A549 (cell line): ENCODE measurements around the gene SMO. TPM values are rescaled to one million over a fixed set of nuclear protein-coding genes. Genes with fewer than 3 reads are reported as not detected.

Experiments used
- ATAC-seq, 2 experiments: fragments of 200-7000 bp in 1 of 2; fragments of >200 bp in 1 of 2; cut with Nextera tagmentation in 1 of 2; cut with Tn5 transposase in 1 of 2; 3 replicates each; pipeline versions ENCODE4 v1.8.0 to v1.9.1; 2018 to 2020; ENCODE audit warnings: mild to moderate bottlenecking in 1 of 2, moderate library complexity in 1 of 2
- CTCF ChIA-PET: fragments of 300-600 bp; sonication (Branson Sonifier 250); formaldehyde crosslinking; extraction: SDS; loops from one replicate; lab custom pipeline; 2021; ENCODE audit warnings: antibody characterized with exemption, inconsistent platforms; lab: Yijun Ruan, JAX
- POLR2A ChIA-PET: fragments of 350-600 bp; formaldehyde crosslinking; extraction: SDS; loops from one replicate; lab custom pipeline; 2021; ENCODE audit warnings: antibody characterized with exemption, inconsistent platforms; lab: Yijun Ruan, JAX
- DNase-seq, 2 experiments: peaks; one replicate each; pipeline versions ENCODE4 v3.0.0 to v3.0.0-alpha.2; 2011 to 2016; ENCODE audit warnings: low read depth in 1 of 2, low spot score in 1 of 2
- FAIRE-seq: peaks from 2 replicates; lab custom pipeline; 2011; peaks lifted over from hg19 to GRCh38; lab: Jason Lieb, UNC
- H3K27ac ChIP-seq, 2 experiments: fragments of >200 bp; sonication (Bioruptor Twin); formaldehyde crosslinking; 3 replicates each; pipeline ENCODE4 v1.5.1; 2016 to 2017
- H3K4me1 ChIP-seq: fragments of >200 bp; sonication (Bioruptor Twin); formaldehyde crosslinking; 3 replicates; pipeline ENCODE4 v1.6.1; 2016
- H3K4me2 ChIP-seq: fragments of >200 bp; sonication (Bioruptor Twin); formaldehyde crosslinking; 3 replicates; pipeline ENCODE4 v1.6.1; 2016
- H3K4me3 ChIP-seq: fragments of >200 bp; sonication (Bioruptor Twin); formaldehyde crosslinking; 3 replicates; pipeline ENCODE4 v1.5.1; 2016
- H3K9me3 ChIP-seq: fragments of >200 bp; sonication (Bioruptor Twin); formaldehyde crosslinking; 3 replicates; pipeline ENCODE4 v1.6.1; 2016
- CEBPB ChIP-seq, 2 experiments: fragments of >200 bp in 1 of 2; sonication (Bioruptor Twin) in 1 of 2; formaldehyde crosslinking in 1 of 2; IDR thresholded peaks; 2 replicates each; pipeline ENCODE4 v1.6.1; 2012 to 2016
- EP300 ChIP-seq, 2 experiments: fragments of >200 bp; sonication (Bioruptor Twin); formaldehyde crosslinking; IDR thresholded peaks; 2 replicates in 1 of 2; 3 replicates in 1 of 2; pipeline ENCODE4 v1.6.1; 2016 to 2017
- GATA3 ChIP-seq: IDR thresholded peaks from 2 replicates; pipeline ENCODE4 v1.6.1; 2012; ENCODE audit warnings: borderline replicate concordance
- HOXB13 ChIP-seq: fragments of 250-450 bp; sonication (Bioruptor Pico); IDR thresholded peaks from 2 replicates; pipeline ENCODE4 v1.5.0; 2020; ENCODE audit warnings: low read depth, mild to moderate bottlenecking, moderate library complexity
- HOXB5 ChIP-seq: fragments of 250-450 bp; sonication (Bioruptor Pico); IDR thresholded peaks from 2 replicates; pipeline ENCODE4 v1.5.0; 2020; ENCODE audit warnings: mild to moderate bottlenecking, moderate library complexity
- JUN ChIP-seq, 2 experiments: fragments of >200 bp; sonication (Bioruptor Twin); formaldehyde crosslinking; IDR thresholded peaks; 2 replicates in 1 of 2; 3 replicates in 1 of 2; pipeline ENCODE4 v1.6.1; 2016 to 2017
- JUNB ChIP-seq: fragments of >200 bp; sonication (Bioruptor Twin); formaldehyde crosslinking; IDR thresholded peaks from 2 replicates; pipeline ENCODE4 v1.6.1; 2016
- KDM5A ChIP-seq: fragments of 200-600 bp; sonication (generic); IDR thresholded peaks from 2 replicates; pipeline ENCODE4 v1.6.1; 2016; ENCODE audit warnings: antibody characterized with exemption, mild to moderate bottlenecking
- MAFK ChIP-seq: fragments of 450-650 bp; IDR thresholded peaks from 2 replicates; pipeline ENCODE4 v1.6.1; 2014; ENCODE audit not compliant: partially characterized antibody
- MAZ ChIP-seq: fragments of 150-350 bp; IDR thresholded peaks from 2 replicates; pipeline ENCODE4 v1.6.1; 2014; ENCODE audit warnings: antibody characterized with exemption, low read depth, low read length, borderline replicate concordance
- MYC ChIP-seq: IDR thresholded peaks from 2 replicates; pipeline ENCODE4 v1.6.1; 2012; ENCODE audit warnings: mild to moderate bottlenecking, inconsistent platforms, low read length, improper control_type of control experiment, borderline replicate concordance
- NFE2L2 ChIP-seq: fragments of 150-350 bp; conservative IDR thresholded peaks from 2 replicates; pipeline ENCODE4 v1.6.1; 2014; ENCODE audit warnings: low read length
- NPAS2 ChIP-seq: fragments of 250-450 bp; sonication (Bioruptor Pico); IDR thresholded peaks from 2 replicates; pipeline ENCODE4 v1.8.0; 2022; ENCODE audit warnings: mild to moderate bottlenecking, moderate library complexity, borderline replicate concordance
- RAD21 ChIP-seq, 2 experiments: fragments of >200 bp in 1 of 2; sonication (Bioruptor Twin) in 1 of 2; formaldehyde crosslinking in 1 of 2; IDR thresholded peaks in 1 of 2; conservative IDR thresholded peaks in 1 of 2; 2 replicates in 1 of 2; 3 replicates in 1 of 2; pipeline ENCODE4 v1.6.1; 2012 to 2018; ENCODE audit warnings: inconsistent platforms in 1 of 2
- SMC3 ChIP-seq: fragments of >200 bp; sonication (Bioruptor Twin); formaldehyde crosslinking; IDR thresholded peaks from 3 replicates; pipeline ENCODE4 v1.6.1; 2018; ENCODE audit warnings: inconsistent platforms
- TFCP2L1 ChIP-seq: fragments of 250-450 bp; sonication (Bioruptor Pico); IDR thresholded peaks from 2 replicates; pipeline ENCODE4 v1.5.0; 2021; ENCODE audit warnings: mild to moderate bottlenecking
- TP53 ChIP-seq: fragments of 250-450 bp; sonication (Bioruptor Pico); IDR thresholded peaks from 2 replicates; pipeline ENCODE4 v1.5.0; 2021; ENCODE audit warnings: mild to moderate bottlenecking, moderate library complexity
- ZFP36 ChIP-seq: fragments of 450-650 bp; IDR thresholded peaks from 2 replicates; pipeline ENCODE4 v1.6.1; 2014; ENCODE audit warnings: borderline replicate concordance; ENCODE audit not compliant: partially characterized antibody
- WGBS: methylation state at CpG from one replicate; pipeline ENCODE4 v1.1.6; 2017; ENCODE audit errors: missing lambda C conversion rate; 5-methylcytosine and 5-hydroxymethylcytosine counted together
- polyA plus RNA-seq, 4 experiments: library from polyadenylated mRNA; depleted of rRNA in 3 of 4; stranded (reverse); fragments of >200 nt; fragmentation: RNase III in 1 of 4; extraction: RNeasy Plus Mini Kit Qiagen cat#74134 plus additional on column Dnase treatment in 1 of 4; gene quantifications; 2 replicates in 3 of 4; 3 replicates in 1 of 4; pipeline ENCODE4 v1.2.3, GENCODE V29; 2011 to 2017
- TF ChIP-seq, protein P1 (sequence below): fragments of 250-450 bp; sonication (Bioruptor Pico); IDR thresholded peaks from 2 replicates; pipeline ENCODE4 v1.5.0; 2021; ENCODE audit warnings: mild to moderate bottlenecking, moderate library complexity, borderline replicate concordance
- TF ChIP-seq, protein P2 (sequence below): fragments of 200-600 bp; sonication (generic); IDR thresholded peaks from 2 replicates; pipeline ENCODE4 v1.6.1; 2016; ENCODE audit warnings: antibody characterized with exemption, mild to moderate bottlenecking, moderate library complexity
- TF ChIP-seq, protein P3 (sequence below): IDR thresholded peaks from 2 replicates; pipeline ENCODE4 v1.6.1; 2012
- TF ChIP-seq, protein P4 (sequence below): IDR thresholded peaks from 2 replicates; pipeline ENCODE4 v1.6.1; 2012; ENCODE audit warnings: low read depth, borderline replicate concordance

The SMO gene
- polyA plus RNA-seq, 2 of the 4 experiments (the other 2 are of a cell fraction): 11.8 to 18.3 TPM

DNA sequence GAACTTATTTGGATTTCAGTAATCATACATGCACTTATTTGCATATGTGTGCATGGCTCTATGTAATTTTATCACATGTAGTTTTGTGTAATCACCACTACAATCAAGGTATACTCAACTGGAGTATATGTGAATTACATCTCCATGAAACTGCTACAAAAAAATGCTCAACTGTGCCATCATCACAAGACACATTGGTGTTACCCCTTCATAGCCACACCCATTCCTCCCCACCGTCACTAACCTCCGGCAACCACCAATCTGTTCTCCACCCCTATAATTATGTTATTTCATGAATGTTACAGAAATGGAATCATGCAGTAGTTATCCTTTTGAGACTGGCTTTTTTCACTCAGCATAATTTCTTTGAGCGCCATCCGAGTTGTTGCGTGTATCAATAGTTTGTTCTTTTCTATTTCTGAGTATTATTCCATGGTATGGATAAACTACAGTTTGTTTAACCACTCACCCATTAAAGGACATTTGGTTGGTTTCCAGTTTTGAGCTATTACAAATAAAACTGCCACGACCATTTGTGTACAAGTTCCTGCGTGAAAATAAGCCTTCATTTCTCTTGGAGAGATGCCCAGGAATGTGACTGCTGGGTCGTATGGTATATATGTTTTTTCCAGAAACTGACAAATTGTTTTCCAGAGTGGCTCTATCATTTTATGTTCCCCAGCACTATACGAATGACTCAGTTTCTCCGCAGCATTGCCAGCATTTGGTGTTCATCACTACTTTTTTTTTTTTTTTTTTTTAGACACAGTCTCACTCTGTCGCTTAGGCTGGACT, 11.3 kb upstream of the SMO start:
- TF ChIP-seq HOXB13: no peak
- TF ChIP-seq, protein P1, sequence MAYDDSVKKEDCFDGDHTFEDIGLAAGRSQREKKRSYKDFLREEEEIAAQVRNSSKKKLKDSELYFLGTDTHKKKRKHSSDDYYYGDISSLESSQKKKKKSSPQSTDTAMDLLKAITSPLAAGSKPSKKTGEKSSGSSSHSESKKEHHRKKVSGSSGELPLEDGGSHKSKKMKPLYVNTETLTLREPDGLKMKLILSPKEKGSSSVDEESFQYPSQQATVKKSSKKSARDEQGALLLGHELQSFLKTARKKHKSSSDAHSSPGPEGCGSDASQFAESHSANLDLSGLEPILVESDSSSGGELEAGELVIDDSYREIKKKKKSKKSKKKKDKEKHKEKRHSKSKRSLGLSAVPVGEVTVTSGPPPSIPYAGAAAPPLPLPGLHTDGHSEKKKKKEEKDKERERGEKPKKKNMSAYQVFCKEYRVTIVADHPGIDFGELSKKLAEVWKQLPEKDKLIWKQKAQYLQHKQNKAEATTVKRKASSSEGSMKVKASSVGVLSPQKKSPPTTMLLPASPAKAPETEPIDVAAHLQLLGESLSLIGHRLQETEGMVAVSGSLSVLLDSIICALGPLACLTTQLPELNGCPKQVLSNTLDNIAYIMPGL (CRISPR knock-in tag): no peak
- TF ChIP-seq, protein P2, sequence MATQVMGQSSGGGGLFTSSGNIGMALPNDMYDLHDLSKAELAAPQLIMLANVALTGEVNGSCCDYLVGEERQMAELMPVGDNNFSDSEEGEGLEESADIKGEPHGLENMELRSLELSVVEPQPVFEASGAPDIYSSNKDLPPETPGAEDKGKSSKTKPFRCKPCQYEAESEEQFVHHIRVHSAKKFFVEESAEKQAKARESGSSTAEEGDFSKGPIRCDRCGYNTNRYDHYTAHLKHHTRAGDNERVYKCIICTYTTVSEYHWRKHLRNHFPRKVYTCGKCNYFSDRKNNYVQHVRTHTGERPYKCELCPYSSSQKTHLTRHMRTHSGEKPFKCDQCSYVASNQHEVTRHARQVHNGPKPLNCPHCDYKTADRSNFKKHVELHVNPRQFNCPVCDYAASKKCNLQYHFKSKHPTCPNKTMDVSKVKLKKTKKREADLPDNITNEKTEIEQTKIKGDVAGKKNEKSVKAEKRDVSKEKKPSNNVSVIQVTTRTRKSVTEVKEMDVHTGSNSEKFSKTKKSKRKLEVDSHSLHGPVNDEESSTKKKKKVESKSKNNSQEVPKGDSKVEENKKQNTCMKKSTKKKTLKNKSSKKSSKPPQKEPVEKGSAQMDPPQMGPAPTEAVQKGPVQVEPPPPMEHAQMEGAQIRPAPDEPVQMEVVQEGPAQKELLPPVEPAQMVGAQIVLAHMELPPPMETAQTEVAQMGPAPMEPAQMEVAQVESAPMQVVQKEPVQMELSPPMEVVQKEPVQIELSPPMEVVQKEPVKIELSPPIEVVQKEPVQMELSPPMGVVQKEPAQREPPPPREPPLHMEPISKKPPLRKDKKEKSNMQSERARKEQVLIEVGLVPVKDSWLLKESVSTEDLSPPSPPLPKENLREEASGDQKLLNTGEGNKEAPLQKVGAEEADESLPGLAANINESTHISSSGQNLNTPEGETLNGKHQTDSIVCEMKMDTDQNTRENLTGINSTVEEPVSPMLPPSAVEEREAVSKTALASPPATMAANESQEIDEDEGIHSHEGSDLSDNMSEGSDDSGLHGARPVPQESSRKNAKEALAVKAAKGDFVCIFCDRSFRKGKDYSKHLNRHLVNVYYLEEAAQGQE: no peak
- TF ChIP-seq NPAS2 (CRISPR knock-in tag): no peak
- TF ChIP-seq MYC: no peak
- no peak for TF ChIP-seq SMC3
- no peak for TF ChIP-seq TFCP2L1 (CRISPR knock-in tag)
- Histone ChIP-seq H3K9me3 (no peaks in the 10 kb centered on the region), H3K4me1 (no peaks in the 10 kb centered on the region), H3K27ac (no peak overlapping the region), H3K4me2 (no peak overlapping the region), H3K4me3 (no peak overlapping the region)
- WGBS: 37% methylated on average over 11 of the region's 11 CpGs
- CTCF ChIA-PET: interaction anchor here (0.6 to 1.6 kb wide), 5 partner anchors 11 to 1001 kb away, joined by 3 to 9 read pairs (median 3); partner anchors contain the start of gene SMO
- FAIRE-seq (no peak), ATAC-seq (peak; percentile 54 to 55; a peak in 4 of 6 replicates), DNase-seq (no peak)
- POLR2A ChIA-PET: no interaction called here

DNA sequence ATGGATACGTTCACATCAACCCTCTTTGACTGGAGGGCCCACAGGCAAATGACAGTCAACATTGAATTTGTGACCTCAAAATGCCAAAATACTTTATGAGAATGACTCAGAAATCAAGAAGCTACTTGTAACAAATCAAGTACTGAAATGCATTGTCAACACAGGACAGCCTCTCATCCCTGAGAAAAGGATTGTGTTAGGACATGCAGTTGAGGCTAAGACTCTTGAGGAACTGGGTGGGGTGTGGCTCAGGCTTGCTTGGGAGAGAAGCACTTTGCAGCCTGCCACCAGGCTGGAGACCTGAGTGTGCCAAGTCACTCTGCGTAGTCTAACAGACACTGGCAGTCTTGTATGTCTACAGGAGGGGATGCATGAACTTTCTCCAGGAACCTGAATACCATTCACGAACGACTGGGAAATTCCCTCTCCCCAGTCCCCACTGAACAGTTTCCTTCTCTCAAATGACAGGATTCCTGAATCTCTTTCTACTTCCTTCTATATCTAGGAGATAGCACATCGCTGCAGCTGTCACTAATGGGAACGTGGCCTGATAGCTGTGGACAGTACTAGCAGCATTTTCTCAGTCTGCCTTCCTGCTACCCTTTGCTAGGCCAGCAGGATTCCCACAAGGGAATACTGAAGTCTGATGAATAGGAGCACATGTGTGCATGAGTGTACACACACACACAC, 3.3 kb upstream of the SMO start:
- ATAC-seq (no peak), FAIRE-seq (no peak), DNase-seq (no peak)
- Histone ChIP-seq H3K4me2 (no peak overlapping the region), H3K27ac (no peak overlapping the region), H3K4me3 (no peak overlapping the region), H3K4me1 (peaks cover 10% of the 10 kb centered on the region), H3K9me3 (no peaks in the 10 kb centered on the region)
- ChIA-PET POLR2A (no interaction called here), CTCF (interaction anchor here (2.0 kb wide), 1 partner anchor 33 kb away, joined by 4 read pairs; no protein-coding TSS in a partner anchor)
- TF ChIP-seq MAZ (no peak), TP53 (CRISPR knock-in tag) (no peak), GATA3 (no peak), SMC3 (no peak), JUNB (no peak), JUN (IDR thresholded peaks at IDR 0.05) (no peak), HOXB5 (CRISPR knock-in tag) (no peak), MYC (no peak), TFCP2L1 (CRISPR knock-in tag) (no peak), MAFK (no peak), CEBPB (IDR thresholded peaks at IDR 0.05) (no peak), NFE2L2 (no peak), ZFP36 (no peak), RAD21 (conservative IDR thresholded peaks at IDR 0.05 in 1 of 2, IDR thresholded peaks at IDR 0.05 in 1 of 2) (no peak), EP300 (IDR thresholded peaks at IDR 0.05) (no peak), KDM5A (no peak)
- TF ChIP-seq, protein P3, sequence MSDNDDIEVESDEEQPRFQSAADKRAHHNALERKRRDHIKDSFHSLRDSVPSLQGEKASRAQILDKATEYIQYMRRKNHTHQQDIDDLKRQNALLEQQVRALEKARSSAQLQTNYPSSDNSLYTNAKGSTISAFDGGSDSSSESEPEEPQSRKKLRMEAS: no peak
- TF ChIP-seq, protein P4, sequence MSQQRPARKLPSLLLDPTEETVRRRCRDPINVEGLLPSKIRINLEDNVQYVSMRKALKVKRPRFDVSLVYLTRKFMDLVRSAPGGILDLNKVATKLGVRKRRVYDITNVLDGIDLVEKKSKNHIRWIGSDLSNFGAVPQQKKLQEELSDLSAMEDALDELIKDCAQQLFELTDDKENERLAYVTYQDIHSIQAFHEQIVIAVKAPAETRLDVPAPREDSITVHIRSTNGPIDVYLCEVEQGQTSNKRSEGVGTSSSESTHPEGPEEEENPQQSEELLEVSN: no peak
- 83% methylated on average over 6 of the region's 6 CpGs for WGBS
